ENCODE measurements around the gene FAM98B.

DNA sequence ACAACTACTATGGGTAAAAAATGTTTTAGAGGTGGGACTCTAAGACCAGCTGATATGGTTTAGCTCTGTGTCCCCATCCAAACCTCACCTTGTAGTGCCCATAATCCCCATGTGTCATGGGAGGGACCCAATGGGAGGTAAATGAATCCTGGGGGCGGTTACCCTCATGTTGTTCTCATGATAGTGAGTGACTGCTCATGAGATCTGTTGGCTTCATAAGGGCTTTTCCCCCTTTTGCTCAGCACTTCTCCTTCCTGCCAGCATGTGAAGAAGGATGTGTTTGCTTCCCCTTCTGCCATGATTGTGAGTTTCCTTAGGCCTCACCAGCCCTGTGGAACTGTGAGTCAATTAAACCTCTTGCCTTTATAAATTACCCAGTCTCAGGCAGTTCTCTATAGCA lies 45.7 kb downstream of the FAM98B start:
- TF ChIP-seq, protein P1, sequence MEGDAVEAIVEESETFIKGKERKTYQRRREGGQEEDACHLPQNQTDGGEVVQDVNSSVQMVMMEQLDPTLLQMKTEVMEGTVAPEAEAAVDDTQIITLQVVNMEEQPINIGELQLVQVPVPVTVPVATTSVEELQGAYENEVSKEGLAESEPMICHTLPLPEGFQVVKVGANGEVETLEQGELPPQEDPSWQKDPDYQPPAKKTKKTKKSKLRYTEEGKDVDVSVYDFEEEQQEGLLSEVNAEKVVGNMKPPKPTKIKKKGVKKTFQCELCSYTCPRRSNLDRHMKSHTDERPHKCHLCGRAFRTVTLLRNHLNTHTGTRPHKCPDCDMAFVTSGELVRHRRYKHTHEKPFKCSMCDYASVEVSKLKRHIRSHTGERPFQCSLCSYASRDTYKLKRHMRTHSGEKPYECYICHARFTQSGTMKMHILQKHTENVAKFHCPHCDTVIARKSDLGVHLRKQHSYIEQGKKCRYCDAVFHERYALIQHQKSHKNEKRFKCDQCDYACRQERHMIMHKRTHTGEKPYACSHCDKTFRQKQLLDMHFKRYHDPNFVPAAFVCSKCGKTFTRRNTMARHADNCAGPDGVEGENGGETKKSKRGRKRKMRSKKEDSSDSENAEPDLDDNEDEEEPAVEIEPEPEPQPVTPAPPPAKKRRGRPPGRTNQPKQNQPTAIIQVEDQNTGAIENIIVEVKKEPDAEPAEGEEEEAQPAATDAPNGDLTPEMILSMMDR (IDR thresholded peaks at IDR 0.05), result no peak
- TF ChIP-seq EP300 (IDR thresholded peaks at IDR 0.05) (no peak), POLR2A (IDR thresholded peaks at IDR 0.05) (no peak), POLR2AphosphoS5 (IDR thresholded peaks at IDR 0.05) (no peak)
